Endodermal cell (in vitro differentiated cells): ENCODE results near the gene MTNR1B. TPM values are rescaled to one million over a fixed set of nuclear protein-coding genes. Genes with fewer than 3 reads are reported as not detected.

Experiments used
- DNase-seq: peaks from one replicate; pipeline ENCODE4 v3.0.0-alpha.2; 2017
- H3K27ac ChIP-seq: 2 replicates; pipeline ENCODE4 v1.5.1; 2013; ENCODE audit warnings: mild to moderate bottlenecking, low read depth, low read length, moderate library complexity
- H3K27me3 ChIP-seq: 2 replicates; pipeline ENCODE4 v1.6.1; 2013; ENCODE audit warnings: mild to moderate bottlenecking, low read length, moderate library complexity; ENCODE audit not compliant: insufficient read depth, control insufficient read depth, poor library complexity, severe bottlenecking
- H3K36me3 ChIP-seq: 2 replicates; pipeline ENCODE4 v1.7.0; 2013; ENCODE audit warnings: mild to moderate bottlenecking, low read length, moderate library complexity; ENCODE audit not compliant: control insufficient read depth, insufficient read depth
- H3K4me1 ChIP-seq: one replicate; pipeline ENCODE4 v1.7.0; 2013; ENCODE audit warnings: low read length; ENCODE audit not compliant: control insufficient read depth, insufficient read depth
- H3K4me3 ChIP-seq: 2 replicates; pipeline ENCODE4 v1.5.1; 2013; ENCODE audit warnings: mild to moderate bottlenecking, low read length, moderate library complexity
- H3K9ac ChIP-seq: 2 replicates; pipeline ENCODE4 v1.6.1; 2013; ENCODE audit warnings: mild to moderate bottlenecking, low read length, moderate library complexity; ENCODE audit not compliant: poor library complexity, severe bottlenecking; ENCODE audit errors: extremely low read depth
- H3K9me3 ChIP-seq: 2 replicates; pipeline ENCODE4 v1.6.1; 2013; ENCODE audit warnings: mild to moderate bottlenecking, low read length, moderate library complexity; ENCODE audit not compliant: control insufficient read depth
- H3K27ac Mint-ChIP-seq: 2 replicates; pipeline ENCODE4 v1.8.0; 2020; ENCODE audit warnings: mixed read lengths
- H3K27me3 Mint-ChIP-seq: 2 replicates; pipeline ENCODE4 v1.8.0; 2021; ENCODE audit warnings: mild to moderate bottlenecking, mixed read lengths; ENCODE audit not compliant: insufficient read depth
- H3K36me3 Mint-ChIP-seq: 2 replicates; pipeline ENCODE4 v1.8.0; 2020; ENCODE audit warnings: low read depth, mixed read lengths
- H3K4me1 Mint-ChIP-seq: 2 replicates; pipeline ENCODE4 v1.8.0; 2020; ENCODE audit warnings: mixed read lengths
- H3K4me3 Mint-ChIP-seq: 2 replicates; pipeline ENCODE4 v1.8.0; 2020; ENCODE audit warnings: mild to moderate bottlenecking, moderate library complexity, mixed read lengths
- H3K9me3 Mint-ChIP-seq: 2 replicates; pipeline ENCODE4 v1.8.0; 2020; ENCODE audit warnings: mild to moderate bottlenecking, mixed read lengths
- CTCF ChIP-seq: fragments of 200-600 bp; sonication (generic); conservative IDR thresholded peaks from 2 replicates; pipeline ENCODE4 v1.5.0; 2021; ENCODE audit warnings: antibody characterized with exemption, mild to moderate bottlenecking
- WGBS, 2 experiments: methylation state at CpG; one replicate each; pipeline versions ENCODE4 v1.1.5 to v1.1.7; 2013; ENCODE audit warnings: missing lambda C conversion rate in 2 of 2, mixed read lengths in 1 of 2; ENCODE audit not compliant: insufficient coverage in 1 of 2, insufficient read length in 1 of 2; 5-methylcytosine and 5-hydroxymethylcytosine counted together
- total RNA-seq, 2 donors: library from RNA; stranded (reverse); fragmentation: NEBNext Ultra II Directional in 1 of 2; extraction: Animal tissue kit (Norgen Biotek cat#: 25700) in 1 of 2; gene quantifications; 2 replicates in 1 of 2; 3 replicates in 1 of 2; pipeline ENCODE4 v1.2.1, GENCODE V29; 2021

MTNR1B gene
- total RNA-seq, 2 donors from 2014 or later = 0.53 TPM; not detected in 1

DNA sequence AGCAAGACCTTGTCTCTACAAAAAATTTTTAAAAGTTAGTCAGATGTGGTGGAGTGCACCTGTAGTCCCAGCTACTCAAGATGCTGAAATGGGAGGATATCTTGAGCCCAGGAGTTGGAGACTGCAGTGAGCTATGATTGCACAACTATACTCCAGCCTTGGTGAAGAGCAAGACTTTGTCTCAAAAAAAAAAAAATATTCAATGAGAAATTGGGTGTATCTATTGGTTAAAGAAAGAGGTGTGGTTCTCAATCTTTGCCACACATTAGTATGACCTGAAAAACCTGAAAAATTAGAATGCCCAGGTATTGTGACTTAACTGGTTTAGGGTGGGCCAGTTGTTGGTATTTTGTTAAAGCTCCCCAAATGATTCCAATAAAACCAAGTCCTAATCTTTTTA is 32.4 kb downstream of the MTNR1B start:
- H3K4me3 ChIP-seq = no peak overlapping the region
- peaks cover 7% of the 10 kb centered on the region for H3K4me1 ChIP-seq
- no peaks in the 10 kb centered on the region for H3K36me3 ChIP-seq
- H3K27me3 Mint-ChIP-seq = no peaks in the 10 kb centered on the region
- H3K27me3 ChIP-seq = no peaks in the 10 kb centered on the region
- no peak overlapping the region for H3K27ac Mint-ChIP-seq
- no peak overlapping the region for H3K4me3 Mint-ChIP-seq
- peaks cover 19% of the 10 kb centered on the region for H3K36me3 Mint-ChIP-seq
- no peak for DNase-seq
- no peak overlapping the region for H3K9ac ChIP-seq
- H3K27ac ChIP-seq = no peak overlapping the region
- peaks cover 13% of the 10 kb centered on the region for H3K4me1 Mint-ChIP-seq
- TF ChIP-seq CTCF = no peak
- H3K9me3 ChIP-seq = peaks cover 35% of the 10 kb centered on the region
- peaks cover 35% of the 10 kb centered on the region for H3K9me3 Mint-ChIP-seq

DNA sequence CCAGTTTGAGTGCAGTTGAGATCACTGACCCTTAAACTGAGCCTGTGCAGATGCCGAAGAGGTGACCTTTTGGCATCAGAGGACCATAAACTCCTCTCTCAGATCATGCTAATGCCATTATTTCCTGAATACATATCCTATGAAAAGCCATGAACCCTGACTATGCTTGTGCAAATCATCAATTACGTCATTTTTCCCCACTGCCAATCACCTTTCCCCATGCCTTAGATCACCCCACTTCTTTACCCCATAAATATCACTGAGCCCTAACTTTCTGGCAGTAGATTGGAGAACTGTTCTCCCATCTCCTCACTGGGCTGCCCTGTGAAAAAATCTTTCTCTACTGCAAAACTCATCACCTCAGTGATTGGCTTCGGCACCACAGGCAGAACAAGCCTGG is 32.9 kb downstream of the MTNR1B start:
- Mint-ChIP-seq H3K4me1 (peaks cover 13% of the 10 kb centered on the region), H3K27me3 (no peaks in the 10 kb centered on the region), H3K9me3 (peaks cover 41% of the 10 kb centered on the region), H3K27ac (no peak overlapping the region), H3K36me3 (peaks cover 19% of the 10 kb centered on the region), H3K4me3 (no peak overlapping the region)
- H3K9ac ChIP-seq = no peak overlapping the region
- DNase-seq = no peak
- H3K36me3 ChIP-seq = peaks cover 1% of the 10 kb centered on the region
- 93 to 97% methylated on average over 3 of the region's 3 CpGs for WGBS, 2 experiments
- H3K27me3 ChIP-seq = no peaks in the 10 kb centered on the region
- peaks cover 7% of the 10 kb centered on the region for H3K4me1 ChIP-seq
- no peak for TF ChIP-seq CTCF
- peaks cover 41% of the 10 kb centered on the region for H3K9me3 ChIP-seq
- H3K4me3 ChIP-seq = no peak overlapping the region
- no peak overlapping the region for H3K27ac ChIP-seq

DNA sequence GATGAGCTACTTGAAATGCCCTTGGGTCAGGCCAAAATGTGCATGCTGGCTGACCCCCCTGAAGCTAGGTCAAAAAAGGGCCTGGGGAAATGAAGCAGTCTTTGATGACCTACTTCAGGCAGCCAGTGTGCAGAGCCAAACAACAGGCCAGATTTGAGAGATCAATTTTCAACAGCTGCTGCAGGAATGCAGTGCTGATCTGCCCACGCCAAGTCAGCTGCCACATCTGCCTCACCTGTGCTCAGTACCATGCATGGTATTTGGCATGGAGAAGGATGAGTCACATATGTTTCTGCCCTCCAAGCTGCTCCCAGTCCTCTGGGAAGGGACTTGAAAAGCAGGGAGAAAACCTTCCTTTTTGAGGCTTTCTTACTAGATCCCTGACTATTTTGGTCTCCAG is 35.8 kb downstream of the MTNR1B start:
- no peak for TF ChIP-seq CTCF
- WGBS, 2 experiments = 87% methylated on average over 1 of the region's 1 CpG; no CpG with 5 or more reads in 1 of the 2 experiments
- Histone ChIP-seq H3K4me3 (no peak overlapping the region), H3K4me1 (peaks cover 7% of the 10 kb centered on the region), H3K9me3 (peaks cover 48% of the 10 kb centered on the region), H3K27ac (peak overlapping the region; percentile 3), H3K27me3 (no peaks in the 10 kb centered on the region), H3K36me3 (peaks cover 4% of the 10 kb centered on the region), H3K9ac (no peak overlapping the region)
- no peaks in the 10 kb centered on the region for H3K27me3 Mint-ChIP-seq
- H3K27ac Mint-ChIP-seq = no peak overlapping the region
- peaks cover 50% of the 10 kb centered on the region for H3K9me3 Mint-ChIP-seq
- H3K36me3 Mint-ChIP-seq = peaks cover 24% of the 10 kb centered on the region
- no peak overlapping the region for H3K4me3 Mint-ChIP-seq
- peaks cover 13% of the 10 kb centered on the region for H3K4me1 Mint-ChIP-seq
- DNase-seq = no peak
